HFF-Myc (cell line): ENCODE results near the gene FREM1.

Experiments used
- DNase-seq: peaks from one replicate; pipeline ENCODE4 v3.0.0-alpha.2; 2011; ENCODE audit warnings: low read depth; ENCODE audit errors: extremely low read depth
- H3K4me3 ChIP-seq: replicated peaks from 2 replicates; pipeline ENCODE4 v1.5.1; 2011; ENCODE audit warnings: low read depth, mild to moderate bottlenecking, control low read depth, low read length
- TF ChIP-seq, protein P1 (sequence below): IDR thresholded peaks from 2 replicates; pipeline ENCODE4 v1.5.1; 2012; ENCODE audit warnings: mild to moderate bottlenecking, low read depth, low read length, control low read depth; ENCODE audit errors: missing control alignments

Gene FREM1

DNA sequence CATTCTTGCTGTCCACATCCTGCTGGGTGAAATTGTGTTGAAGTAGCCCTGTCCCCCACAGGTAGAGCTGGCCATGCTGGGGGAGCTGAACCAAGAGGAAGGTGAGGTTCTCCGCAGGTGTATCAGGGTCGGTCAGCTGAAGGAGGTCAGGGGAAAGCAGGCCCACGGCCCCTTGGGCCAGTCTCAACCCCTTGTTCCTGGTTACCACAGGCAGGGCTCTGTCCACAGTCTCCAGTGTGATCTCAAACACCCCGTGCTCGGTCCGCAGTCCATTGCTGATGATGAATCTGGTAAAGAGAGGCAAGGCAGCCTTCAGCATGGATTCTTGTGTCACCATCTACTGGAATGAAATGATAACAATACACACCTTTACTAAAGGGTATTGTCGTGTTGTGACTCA is 134.3 kb downstream of the FREM1 start:
- DNase-seq: no peak
- no peak overlapping the region for H3K4me3 ChIP-seq
- TF ChIP-seq, protein P1, sequence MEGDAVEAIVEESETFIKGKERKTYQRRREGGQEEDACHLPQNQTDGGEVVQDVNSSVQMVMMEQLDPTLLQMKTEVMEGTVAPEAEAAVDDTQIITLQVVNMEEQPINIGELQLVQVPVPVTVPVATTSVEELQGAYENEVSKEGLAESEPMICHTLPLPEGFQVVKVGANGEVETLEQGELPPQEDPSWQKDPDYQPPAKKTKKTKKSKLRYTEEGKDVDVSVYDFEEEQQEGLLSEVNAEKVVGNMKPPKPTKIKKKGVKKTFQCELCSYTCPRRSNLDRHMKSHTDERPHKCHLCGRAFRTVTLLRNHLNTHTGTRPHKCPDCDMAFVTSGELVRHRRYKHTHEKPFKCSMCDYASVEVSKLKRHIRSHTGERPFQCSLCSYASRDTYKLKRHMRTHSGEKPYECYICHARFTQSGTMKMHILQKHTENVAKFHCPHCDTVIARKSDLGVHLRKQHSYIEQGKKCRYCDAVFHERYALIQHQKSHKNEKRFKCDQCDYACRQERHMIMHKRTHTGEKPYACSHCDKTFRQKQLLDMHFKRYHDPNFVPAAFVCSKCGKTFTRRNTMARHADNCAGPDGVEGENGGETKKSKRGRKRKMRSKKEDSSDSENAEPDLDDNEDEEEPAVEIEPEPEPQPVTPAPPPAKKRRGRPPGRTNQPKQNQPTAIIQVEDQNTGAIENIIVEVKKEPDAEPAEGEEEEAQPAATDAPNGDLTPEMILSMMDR: no peak

DNA sequence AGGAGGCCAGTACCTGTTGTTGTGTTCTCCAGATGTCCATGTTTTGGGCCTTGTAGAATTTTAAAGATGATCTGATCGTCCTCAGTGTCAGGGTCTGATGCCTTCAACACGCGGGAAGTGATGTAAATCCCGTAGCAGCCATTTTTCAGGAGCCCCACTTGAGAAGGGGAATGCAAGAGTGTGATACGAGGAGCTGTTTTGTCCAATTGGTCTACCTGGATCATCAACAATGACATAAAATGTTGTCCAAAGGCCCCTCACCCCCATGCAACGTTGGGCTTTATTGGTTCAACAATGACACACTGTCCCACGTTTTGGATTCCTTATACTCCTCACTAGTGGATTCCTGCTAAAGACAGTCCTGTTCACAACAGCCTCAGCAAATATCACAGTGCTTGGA is 139.6 kb downstream of the FREM1 start:
- no peak for DNase-seq
- TF ChIP-seq, protein P1: no peak
- H3K4me3 ChIP-seq: no peak overlapping the region

DNA sequence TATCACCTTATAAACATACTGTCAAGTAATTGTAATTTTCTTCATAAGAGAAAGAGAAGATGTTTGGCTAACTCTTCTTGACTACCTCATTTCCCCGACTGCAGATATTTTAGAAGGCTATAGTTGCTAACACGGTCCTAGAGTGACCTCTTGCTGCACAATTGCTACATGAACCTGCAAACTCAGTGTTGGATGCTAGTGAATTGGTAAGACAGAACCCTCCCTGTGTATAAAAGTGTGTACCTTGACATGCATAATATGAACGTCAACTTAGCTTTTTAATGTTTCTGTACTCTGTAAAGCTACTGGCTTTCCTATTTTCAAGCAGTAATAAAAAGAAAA is 141.0 kb downstream of the FREM1 start:
- TF ChIP-seq, protein P1: peak; percentile 25
- DNase-seq: no peak
- no peak overlapping the region for H3K4me3 ChIP-seq

DNA sequence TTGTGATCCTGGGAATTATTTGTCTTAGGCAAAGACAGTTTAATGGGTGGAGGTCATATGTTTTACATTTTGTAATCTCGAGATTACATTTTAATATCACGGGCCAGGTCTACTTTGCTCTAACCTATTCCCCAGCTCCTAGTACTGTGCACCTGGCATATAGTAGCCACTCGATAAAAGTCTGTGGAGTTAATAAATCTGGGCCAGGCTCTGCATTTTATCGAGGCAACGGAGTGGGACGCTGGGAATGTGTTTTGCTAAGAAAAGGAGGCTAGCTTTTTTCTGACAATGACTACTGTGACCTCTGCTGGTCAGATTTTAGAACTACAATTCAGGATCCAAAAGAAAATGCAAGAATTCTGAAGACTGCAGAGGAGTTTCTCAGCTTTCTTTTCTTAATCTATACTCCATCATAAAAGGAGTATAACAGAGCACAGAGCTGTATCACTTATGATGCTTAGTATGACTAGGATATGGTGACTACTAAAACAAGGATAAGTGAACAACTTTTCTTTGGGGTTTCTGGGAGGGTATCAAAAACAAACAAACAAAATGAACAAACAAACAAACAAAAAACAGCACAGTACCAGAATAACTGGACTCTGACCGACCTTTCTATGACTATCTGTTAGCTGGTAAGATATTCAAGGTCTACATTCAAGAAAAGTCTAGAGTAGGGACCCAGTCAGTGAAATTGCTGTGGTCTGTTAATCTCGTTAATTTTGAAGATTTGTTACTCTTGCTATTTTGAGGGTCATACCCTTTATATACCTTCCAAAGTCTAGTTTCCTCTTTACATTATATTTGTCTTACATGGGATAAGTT is 141.6 kb downstream of the FREM1 start:
- H3K4me3 ChIP-seq: no peak overlapping the region
- TF ChIP-seq, protein P1: peak; percentile 59
- peak; percentile 25 for DNase-seq

DNA sequence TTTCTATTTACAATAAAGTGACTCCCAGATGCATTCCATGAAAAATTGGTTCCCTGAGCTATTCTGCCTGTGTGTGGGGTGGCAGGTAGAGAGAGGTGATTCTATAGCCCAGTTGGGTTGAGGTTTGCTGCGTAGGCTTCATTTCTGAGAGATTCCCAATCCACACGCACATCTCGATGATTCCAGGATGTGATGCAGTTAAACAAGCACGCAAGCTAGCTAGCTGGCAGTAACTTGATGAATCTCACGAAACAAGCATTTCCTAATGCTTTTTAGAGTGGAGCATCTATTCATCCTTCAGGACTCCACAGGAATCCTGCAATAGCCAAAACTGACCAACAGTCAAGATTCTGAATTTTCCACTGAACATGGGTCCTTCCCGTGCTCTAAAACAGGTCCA is 143.9 kb downstream of the FREM1 start:
- TF ChIP-seq, protein P1: no peak
- no peak for DNase-seq
- H3K4me3 ChIP-seq: no peak overlapping the region

DNA sequence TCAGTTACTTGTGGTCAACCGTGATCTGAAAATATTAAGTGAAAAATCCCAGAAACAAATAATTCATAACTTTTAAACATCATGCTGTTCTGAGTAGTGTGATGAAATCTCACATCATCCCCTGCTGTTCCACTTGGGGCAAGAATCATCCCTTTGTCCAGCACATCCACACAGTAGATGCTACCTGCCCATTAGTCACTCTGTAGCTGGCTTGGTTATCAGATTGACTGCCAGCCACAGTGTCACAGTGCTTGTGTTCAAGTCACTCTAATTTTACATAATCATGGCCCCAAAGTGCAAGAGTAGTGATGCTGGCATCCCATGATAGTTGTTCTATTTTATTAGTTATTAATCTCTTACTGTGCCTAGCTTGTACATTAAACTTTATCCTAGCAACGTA is 148.6 kb downstream of the FREM1 start:
- DNase-seq: no peak
- H3K4me3 ChIP-seq: no peak overlapping the region
- TF ChIP-seq, protein P1: no peak

DNA sequence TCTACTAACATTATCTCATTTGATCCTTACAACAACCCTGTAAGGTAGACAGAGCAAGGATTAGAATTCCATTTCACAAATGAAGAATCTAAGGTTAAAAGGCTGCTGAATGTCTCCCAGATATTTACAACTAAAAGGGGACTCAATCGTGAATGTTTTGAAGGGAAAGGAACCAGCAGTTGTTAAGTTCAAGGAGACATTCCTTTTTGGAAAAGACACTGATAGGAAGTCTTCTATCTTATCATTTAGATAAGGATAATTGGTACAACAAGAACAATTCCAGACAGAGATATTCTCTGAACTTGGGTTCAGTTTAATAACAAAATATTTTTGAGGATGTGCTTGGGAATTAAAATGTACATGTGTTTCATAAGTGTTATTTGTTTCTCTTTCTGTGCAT is 150.2 kb downstream of the FREM1 start:
- no peak for DNase-seq
- TF ChIP-seq, protein P1: no peak
- no peak overlapping the region for H3K4me3 ChIP-seq
